ENCODE data around the gene NAA50. TPM values are rescaled to one million over a fixed set of nuclear protein-coding genes. Genes with fewer than 3 reads are reported as not detected.

NAA50 gene
- total and polyA plus RNA-seq, 2 donors (not counting 1 experiment from before 2014, with no cell fraction given) = 27.6 to 116 TPM

DNA sequence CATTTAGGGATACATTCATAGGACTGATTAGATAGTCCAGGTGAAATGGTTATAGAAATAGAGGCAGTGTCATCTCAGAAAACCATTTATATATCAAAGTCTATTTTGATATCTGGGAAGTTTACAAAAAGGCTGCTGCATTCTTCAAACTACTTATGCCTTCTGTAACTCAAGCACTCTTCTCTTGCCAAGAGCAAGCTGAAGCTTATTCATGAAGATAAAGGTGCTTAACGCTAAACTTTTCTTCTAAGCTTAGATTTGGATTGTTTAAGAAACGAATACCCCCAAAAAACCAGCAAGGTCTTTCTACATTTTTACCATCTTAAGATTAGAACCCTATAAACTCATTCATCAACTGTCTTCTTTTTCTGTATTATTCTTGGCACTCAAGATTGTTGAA lies 26.3 kb downstream of the NAA50 start:
- Histone ChIP-seq H3K27ac (ENCODE audit: low read length in 2 of 2) (no peak overlapping the region), H3K36me3 (replicated peaks in 1 of 2; ENCODE audit: control extremely low read depth in 1 of 2, control insufficient read depth in 1 of 2, extremely low read depth in 1 of 2, insufficient read depth in 2 of 2, low read length in 1 of 2) (peaks cover 19 to 36% of the 10 kb centered on the region in 2 experiments), H3K27me3 (replicated peaks in 1 of 4; ENCODE audit: control extremely low read depth in 1 of 4, control insufficient read depth in 3 of 4, insufficient read depth in 4 of 4, low read length in 3 of 4) (no peaks in the 10 kb centered on the region), H3K9me3 (ENCODE audit: control extremely low read depth in 1 of 3, control insufficient read depth in 2 of 3, insufficient read depth in 1 of 3, low read length in 2 of 3) (no peaks in the 10 kb centered on the region), H4K20me1 (ENCODE audit: control insufficient read depth, insufficient read depth, low read length, poor library complexity, severe bottlenecking) (no peaks in the 10 kb centered on the region), H3K4me3 (ENCODE audit: control extremely low read depth in 1 of 5, extremely low read depth in 1 of 5, insufficient read depth in 1 of 5, low read depth in 2 of 5, low read length in 4 of 5) (no peak overlapping the region), H3K9ac (ENCODE audit: low read length) (no peak overlapping the region), H3K4me2 (replicated peaks; ENCODE audit: low read depth, low read length, poor library complexity, severe bottlenecking) (no peak overlapping the region), H2AFZ (ENCODE audit: insufficient read depth, low read depth, low read length, poor library complexity, severe bottlenecking) (no peak overlapping the region), H3K79me2 (ENCODE audit: control insufficient read depth, insufficient read depth, low read length) (peaks cover 3% of the 10 kb centered on the region), H3K4me1 (ENCODE audit: control insufficient read depth in 2 of 2, insufficient read depth in 2 of 2, low read length in 2 of 2) (peaks cover 0 to 4% of the 10 kb centered on the region in 2 donors)
- H3K27ac Mint-ChIP-seq = no peak overlapping the region
- H3K4me1 Mint-ChIP-seq = peaks cover 13% of the 10 kb centered on the region
- no peaks in the 10 kb centered on the region for H3K9me3 Mint-ChIP-seq (ENCODE audit: insufficient read depth)
- DNase-seq (no peak), ATAC-seq (ENCODE audit: low read depth) (no peak)
- intact Hi-C loops (cut with micrococcal nuclease) = no loop called here
- H3K27me3 Mint-ChIP-seq = no peaks in the 10 kb centered on the region
- ChIA-PET POLR2A (no interaction called here), CTCF (no interaction called here)
- no peak for TF ChIP-seq EZH2 (IDR thresholded peaks at IDR 0.05; ENCODE audit: borderline replicate concordance, insufficient read depth, low read depth, low read length, poor library complexity, severe bottlenecking)
- TF ChIP-seq, protein P1, sequence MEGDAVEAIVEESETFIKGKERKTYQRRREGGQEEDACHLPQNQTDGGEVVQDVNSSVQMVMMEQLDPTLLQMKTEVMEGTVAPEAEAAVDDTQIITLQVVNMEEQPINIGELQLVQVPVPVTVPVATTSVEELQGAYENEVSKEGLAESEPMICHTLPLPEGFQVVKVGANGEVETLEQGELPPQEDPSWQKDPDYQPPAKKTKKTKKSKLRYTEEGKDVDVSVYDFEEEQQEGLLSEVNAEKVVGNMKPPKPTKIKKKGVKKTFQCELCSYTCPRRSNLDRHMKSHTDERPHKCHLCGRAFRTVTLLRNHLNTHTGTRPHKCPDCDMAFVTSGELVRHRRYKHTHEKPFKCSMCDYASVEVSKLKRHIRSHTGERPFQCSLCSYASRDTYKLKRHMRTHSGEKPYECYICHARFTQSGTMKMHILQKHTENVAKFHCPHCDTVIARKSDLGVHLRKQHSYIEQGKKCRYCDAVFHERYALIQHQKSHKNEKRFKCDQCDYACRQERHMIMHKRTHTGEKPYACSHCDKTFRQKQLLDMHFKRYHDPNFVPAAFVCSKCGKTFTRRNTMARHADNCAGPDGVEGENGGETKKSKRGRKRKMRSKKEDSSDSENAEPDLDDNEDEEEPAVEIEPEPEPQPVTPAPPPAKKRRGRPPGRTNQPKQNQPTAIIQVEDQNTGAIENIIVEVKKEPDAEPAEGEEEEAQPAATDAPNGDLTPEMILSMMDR (IDR thresholded peaks at IDR 0.05) = no peak
- no peak overlapping the region for H3K4me3 Mint-ChIP-seq
- WGBS (ENCODE audit: insufficient coverage) = no CpG with 5 or more reads among the region's 2 CpGs

DNA sequence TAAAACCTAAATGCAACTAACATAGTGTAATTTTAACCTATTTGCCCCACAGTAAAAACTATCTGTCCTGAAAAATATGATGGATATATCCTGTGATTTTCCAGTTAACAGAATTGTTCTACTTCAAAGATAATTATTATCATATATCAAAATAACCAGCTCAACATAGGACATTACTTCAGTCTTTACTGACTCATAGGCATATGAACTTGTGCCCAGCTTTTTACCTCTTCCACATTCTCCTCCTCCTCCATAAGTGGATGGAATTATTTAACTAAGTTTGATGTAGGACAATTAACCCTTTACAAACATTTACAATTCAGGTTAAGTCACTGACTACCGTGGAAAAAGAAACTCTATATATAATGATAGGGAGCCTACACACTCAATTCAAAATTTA lies 26.8 kb downstream of the NAA50 start:
- Histone ChIP-seq H3K9ac (ENCODE audit: low read length) (no peak overlapping the region), H3K4me3 (ENCODE audit: control extremely low read depth in 1 of 5, extremely low read depth in 1 of 5, insufficient read depth in 1 of 5, low read depth in 2 of 5, low read length in 4 of 5) (no peak overlapping the region), H3K36me3 (replicated peaks in 1 of 2; ENCODE audit: control extremely low read depth in 1 of 2, control insufficient read depth in 1 of 2, extremely low read depth in 1 of 2, insufficient read depth in 2 of 2, low read length in 1 of 2) (peaks cover 19 to 31% of the 10 kb centered on the region in 2 experiments), H4K20me1 (ENCODE audit: control insufficient read depth, insufficient read depth, low read length, poor library complexity, severe bottlenecking) (no peaks in the 10 kb centered on the region), H3K79me2 (ENCODE audit: control insufficient read depth, insufficient read depth, low read length) (no peaks in the 10 kb centered on the region), H3K4me2 (replicated peaks; ENCODE audit: low read depth, low read length, poor library complexity, severe bottlenecking) (no peak overlapping the region), H3K9me3 (ENCODE audit: control extremely low read depth in 1 of 3, control insufficient read depth in 2 of 3, insufficient read depth in 1 of 3, low read length in 2 of 3) (no peaks in the 10 kb centered on the region), H3K4me1 (ENCODE audit: control insufficient read depth in 2 of 2, insufficient read depth in 2 of 2, low read length in 2 of 2) (peaks cover 0 to 4% of the 10 kb centered on the region in 2 donors), H3K27ac (ENCODE audit: low read length in 2 of 2) (no peak overlapping the region), H3K27me3 (replicated peaks in 1 of 4; ENCODE audit: control extremely low read depth in 1 of 4, control insufficient read depth in 3 of 4, insufficient read depth in 4 of 4, low read length in 3 of 4) (no peaks in the 10 kb centered on the region), H2AFZ (ENCODE audit: insufficient read depth, low read depth, low read length, poor library complexity, severe bottlenecking) (no peak overlapping the region)
- H3K27ac Mint-ChIP-seq = no peak overlapping the region
- no peak for ATAC-seq (ENCODE audit: low read depth)
- TF ChIP-seq, protein P1 (IDR thresholded peaks at IDR 0.05) = no peak
- TF ChIP-seq EZH2 (IDR thresholded peaks at IDR 0.05; ENCODE audit: borderline replicate concordance, insufficient read depth, low read depth, low read length, poor library complexity, severe bottlenecking) = no peak
- POLR2A ChIA-PET = no interaction called here
- intact Hi-C loops (cut with micrococcal nuclease) = no loop called here
- CTCF ChIA-PET = no interaction called here
- no CpG with 5 or more reads among the region's 1 CpG for WGBS (ENCODE audit: insufficient coverage)
- no peaks in the 10 kb centered on the region for H3K9me3 Mint-ChIP-seq (ENCODE audit: insufficient read depth)
- peaks cover 12% of the 10 kb centered on the region for H3K4me1 Mint-ChIP-seq
- no peak overlapping the region for H3K4me3 Mint-ChIP-seq
- no peaks in the 10 kb centered on the region for H3K27me3 Mint-ChIP-seq
- DNase-seq = no peak
